Smooth muscle cell (in vitro differentiated cells): Measurements from ENCODE around the gene TAF3. TPM values are rescaled to one million over a fixed set of nuclear protein-coding genes. Genes with fewer than 3 reads are reported as not detected.
A peak's percentile ranks its signal among the peaks of the same experiment; 100 is the strongest.

Experiments
- DNase-seq: peaks from one replicate; lab custom pipeline; 2025; ENCODE audit not compliant: unreplicated experiment; lab: John Stamatoyannopoulos, UW
- H2AFZ ChIP-seq: fragments of 200-600 bp; sonication (generic); 2 replicates; pipeline ENCODE4 v1.6.0; 2016; ENCODE audit warnings: antibody characterized with exemption, low read depth, mild to moderate bottlenecking
- H3F3A ChIP-seq: fragments of 200-600 bp; sonication (generic); 2 replicates; pipeline ENCODE4 v1.6.0; 2017; ENCODE audit warnings: antibody characterized with exemption, low read depth
- H3K27ac ChIP-seq: fragments of 200-600 bp; sonication (generic); 2 replicates; pipeline ENCODE4 v1.5.1; 2016; ENCODE audit warnings: low read depth, mild to moderate bottlenecking
- H3K27me3 ChIP-seq: fragments of 200-600 bp; sonication (generic); 2 replicates; pipeline ENCODE4 v1.6.1; 2016; ENCODE audit warnings: low read depth, mild to moderate bottlenecking
- H3K36me3 ChIP-seq: fragments of 200-600 bp; sonication (generic); 2 replicates; pipeline ENCODE4 v1.5.1; 2016; ENCODE audit warnings: low read depth
- H3K4me1 ChIP-seq: fragments of 200-600 bp; sonication (generic); 2 replicates; pipeline ENCODE4 v1.5.1; 2016; ENCODE audit warnings: low read depth
- H3K4me2 ChIP-seq: fragments of 200-600 bp; sonication (generic); 2 replicates; pipeline ENCODE4 v1.6.0; 2016; ENCODE audit warnings: mild to moderate bottlenecking
- H3K4me3 ChIP-seq: fragments of 200-600 bp; sonication (generic); 2 replicates; pipeline ENCODE4 v1.5.1; 2016; ENCODE audit warnings: mild to moderate bottlenecking
- H3K79me2 ChIP-seq: fragments of 200-600 bp; sonication (generic); 2 replicates; pipeline ENCODE4 v1.6.0; 2016; ENCODE audit warnings: low read depth, mild to moderate bottlenecking
- H3K9ac ChIP-seq: fragments of 200-600 bp; sonication (generic); 2 replicates; pipeline ENCODE4 v1.6.0; 2016; ENCODE audit warnings: low read depth
- H3K9me3 ChIP-seq: fragments of 200-600 bp; sonication (generic); replicated peaks from 2 replicates; pipeline ENCODE4 v1.5.1; 2016; ENCODE audit warnings: low read depth
- H4K20me1 ChIP-seq: fragments of 200-600 bp; sonication (generic); 2 replicates; pipeline ENCODE4 v1.6.0; 2016; ENCODE audit warnings: low read depth
- WGBS: methylation state at CpG from one replicate; pipeline ENCODE4 v1.1.7; 2016; ENCODE audit warnings: low lambda C conversion rate; 5-methylcytosine and 5-hydroxymethylcytosine counted together
- polyA plus RNA-seq: library from polyadenylated mRNA; unstranded; fragments of >200 nt; fragmentation: Nextera tagmentation; extraction: Ambion mirVana; gene quantifications from 2 replicates; pipeline ENCODE4 v1.2.1, GENCODE V29; 2016
- total RNA-seq: library from RNA; depleted of rRNA; stranded (reverse); fragments of >200 nt; gene quantifications from 2 replicates; pipeline ENCODE4 v1.2.3, GENCODE V29; 2014
- TF ChIP-seq, protein P1 (sequence below): fragments of 200-600 bp; sonication (generic); IDR thresholded peaks from 2 replicates; pipeline ENCODE4 v1.5.1; 2017; ENCODE audit warnings: borderline replicate concordance, mild to moderate bottlenecking, antibody characterized with exemption; ENCODE audit not compliant: insufficient read depth, poor library complexity, severe bottlenecking

Gene TAF3
- total and polyA plus RNA-seq, 2 experiments from 2014 or later: 3.7 to 7.0 TPM

DNA sequence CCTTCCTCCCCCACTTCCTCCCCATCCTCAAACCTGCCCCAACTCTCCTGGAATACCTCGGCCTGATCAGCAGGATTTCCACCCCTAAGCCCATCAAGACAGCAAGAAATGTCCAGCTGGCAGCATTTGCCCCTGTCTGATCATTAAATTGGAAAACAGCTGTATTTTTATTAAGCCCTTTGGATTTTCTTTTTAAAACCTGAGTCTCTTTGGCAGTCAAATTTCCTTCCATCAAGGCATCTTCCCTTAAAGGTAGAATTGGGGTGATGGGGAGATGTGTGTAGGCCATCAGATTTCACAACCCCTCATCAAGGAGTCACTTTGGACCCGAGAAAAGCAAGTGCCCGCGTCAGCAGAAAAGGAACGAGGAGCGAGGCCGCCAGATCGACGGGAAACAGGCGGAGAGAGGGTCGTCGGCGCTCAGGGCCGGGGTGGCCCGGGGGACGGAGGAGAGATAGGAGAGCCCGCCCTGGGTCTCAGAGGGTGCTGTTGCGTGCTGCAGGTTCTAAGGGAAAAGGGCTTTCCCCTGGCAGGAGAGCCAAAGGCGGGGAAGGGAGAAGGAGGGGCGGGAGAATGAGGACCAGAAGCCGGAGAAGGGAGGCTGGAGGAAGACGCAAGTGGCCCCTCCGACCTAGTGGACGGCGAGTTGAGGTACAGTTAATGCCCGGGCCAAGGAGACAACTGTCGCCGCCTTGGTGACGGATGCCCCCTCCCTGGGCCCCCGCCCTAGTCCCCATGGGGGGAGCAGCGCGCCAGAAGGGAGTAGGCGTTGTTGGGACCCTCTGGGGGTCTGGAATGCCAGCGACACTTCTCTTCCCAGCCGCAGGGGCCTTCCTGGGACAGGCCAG, 224.6 kb downstream of the TAF3 start:
- H3K9ac ChIP-seq: no peak overlapping the region
- TF ChIP-seq, protein P1, sequence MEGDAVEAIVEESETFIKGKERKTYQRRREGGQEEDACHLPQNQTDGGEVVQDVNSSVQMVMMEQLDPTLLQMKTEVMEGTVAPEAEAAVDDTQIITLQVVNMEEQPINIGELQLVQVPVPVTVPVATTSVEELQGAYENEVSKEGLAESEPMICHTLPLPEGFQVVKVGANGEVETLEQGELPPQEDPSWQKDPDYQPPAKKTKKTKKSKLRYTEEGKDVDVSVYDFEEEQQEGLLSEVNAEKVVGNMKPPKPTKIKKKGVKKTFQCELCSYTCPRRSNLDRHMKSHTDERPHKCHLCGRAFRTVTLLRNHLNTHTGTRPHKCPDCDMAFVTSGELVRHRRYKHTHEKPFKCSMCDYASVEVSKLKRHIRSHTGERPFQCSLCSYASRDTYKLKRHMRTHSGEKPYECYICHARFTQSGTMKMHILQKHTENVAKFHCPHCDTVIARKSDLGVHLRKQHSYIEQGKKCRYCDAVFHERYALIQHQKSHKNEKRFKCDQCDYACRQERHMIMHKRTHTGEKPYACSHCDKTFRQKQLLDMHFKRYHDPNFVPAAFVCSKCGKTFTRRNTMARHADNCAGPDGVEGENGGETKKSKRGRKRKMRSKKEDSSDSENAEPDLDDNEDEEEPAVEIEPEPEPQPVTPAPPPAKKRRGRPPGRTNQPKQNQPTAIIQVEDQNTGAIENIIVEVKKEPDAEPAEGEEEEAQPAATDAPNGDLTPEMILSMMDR: no peak
- no peak overlapping the region for H3K4me3 ChIP-seq
- H3K4me2 ChIP-seq: peak overlapping the region; percentile 36
- no peak overlapping the region for H3K27ac ChIP-seq
- H3K9me3 ChIP-seq: no peaks in the 10 kb centered on the region
- no peaks in the 10 kb centered on the region for H3K36me3 ChIP-seq
- no peaks in the 10 kb centered on the region for H3F3A ChIP-seq
- no peak for DNase-seq
- WGBS: 4% methylated on average over 31 of the region's 35 CpGs
- H3K27me3 ChIP-seq: peaks cover 100% of the 10 kb centered on the region
- H2AFZ ChIP-seq: no peak overlapping the region
- peaks cover 20% of the 10 kb centered on the region for H3K4me1 ChIP-seq
- no peaks in the 10 kb centered on the region for H4K20me1 ChIP-seq
- H3K79me2 ChIP-seq: no peaks in the 10 kb centered on the region

DNA sequence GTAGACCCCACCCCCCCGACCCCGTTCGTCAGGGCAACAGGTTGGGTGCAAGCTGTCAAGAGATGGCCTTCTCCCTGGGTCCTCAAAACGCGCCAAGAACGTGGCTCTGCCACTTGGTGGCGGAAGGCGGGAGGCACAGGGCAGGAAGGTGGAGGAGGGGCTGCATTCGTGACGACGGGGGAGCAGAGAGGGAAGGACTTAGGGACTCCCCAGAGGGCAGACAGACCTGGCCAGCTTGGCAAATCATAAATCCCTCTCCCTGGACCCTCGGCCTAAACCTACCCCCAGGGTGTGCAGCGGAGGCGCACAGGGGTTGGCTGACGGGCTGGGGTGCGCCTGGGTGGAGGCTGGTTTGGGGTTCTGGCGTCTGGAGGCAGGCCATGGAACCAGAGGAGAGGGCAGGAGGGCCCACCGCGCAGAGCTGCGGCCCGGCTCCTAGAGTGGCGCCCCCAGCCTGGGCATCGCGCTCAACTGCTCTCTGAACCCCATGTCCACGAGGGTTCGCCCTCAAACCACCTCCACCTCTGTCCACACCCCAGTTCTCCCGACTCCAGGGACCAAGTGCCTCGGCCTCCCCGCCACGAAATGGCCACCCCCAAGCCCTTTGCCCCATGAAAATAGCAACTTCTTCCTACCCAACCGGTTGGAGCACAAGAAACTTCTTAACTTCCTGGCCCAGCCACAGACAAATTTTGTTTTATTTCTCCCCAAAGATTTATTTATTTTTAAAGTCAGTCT, 225.4 kb downstream of the TAF3 start:
- H3K79me2 ChIP-seq: no peaks in the 10 kb centered on the region
- H3K27me3 ChIP-seq: peaks cover 100% of the 10 kb centered on the region
- H4K20me1 ChIP-seq: no peaks in the 10 kb centered on the region
- H3K4me3 ChIP-seq: no peak overlapping the region
- peaks cover 24% of the 10 kb centered on the region for H3K4me1 ChIP-seq
- no peaks in the 10 kb centered on the region for H3K9me3 ChIP-seq
- peak overlapping the region; percentile 85 for H3K4me2 ChIP-seq
- DNase-seq: no peak
- WGBS: 6% methylated on average over 30 of the region's 31 CpGs
- H3K9ac ChIP-seq: no peak overlapping the region
- no peaks in the 10 kb centered on the region for H3F3A ChIP-seq
- no peak overlapping the region for H3K27ac ChIP-seq
- no peak overlapping the region for H2AFZ ChIP-seq
- TF ChIP-seq, protein P1: peak; percentile 18
- H3K36me3 ChIP-seq: no peaks in the 10 kb centered on the region

DNA sequence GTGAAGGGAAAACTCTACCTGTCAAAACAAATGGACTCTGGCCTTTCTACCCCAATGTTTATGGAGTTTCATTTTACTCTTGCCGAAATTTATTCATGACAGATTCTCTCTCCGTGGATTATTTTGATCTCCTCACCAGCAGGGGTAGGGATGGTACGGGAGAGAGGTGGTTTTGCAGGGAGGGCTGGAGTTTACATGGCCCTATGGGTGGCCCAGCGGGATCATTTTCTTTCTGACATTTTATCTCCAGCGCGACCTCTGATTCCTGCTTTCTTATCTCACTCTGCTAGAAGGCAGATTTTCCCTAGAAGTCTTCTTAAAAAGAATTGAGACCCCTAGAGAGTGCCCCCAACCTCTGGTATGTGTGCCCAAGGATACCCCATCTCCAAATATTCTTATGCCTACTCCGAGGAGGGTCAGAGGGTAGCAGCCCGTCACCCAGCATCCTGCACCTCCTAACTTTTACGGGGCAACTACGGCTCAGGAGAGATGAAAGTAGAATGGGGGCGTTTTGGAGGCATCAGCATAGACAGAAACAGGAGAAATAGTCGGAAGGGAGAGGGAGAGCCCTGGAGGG, 226.1 kb downstream of the TAF3 start:
- WGBS: 6% methylated on average over 12 of the region's 12 CpGs
- Histone ChIP-seq H3K27me3 (peaks cover 100% of the 10 kb centered on the region), H3K79me2 (no peaks in the 10 kb centered on the region)

More for the DNA sequence above, 226.1 kb downstream of the TAF3 start:
- H3K27ac ChIP-seq: no peak overlapping the region
- H3K4me1 ChIP-seq: peaks cover 29% of the 10 kb centered on the region
- TF ChIP-seq, protein P1: no peak
- no peak for DNase-seq
- no peaks in the 10 kb centered on the region for H3F3A ChIP-seq
- no peaks in the 10 kb centered on the region for H3K36me3 ChIP-seq
- no peak overlapping the region for H2AFZ ChIP-seq
- H3K9me3 ChIP-seq: no peaks in the 10 kb centered on the region
- peak overlapping the region; percentile 85 for H3K4me2 ChIP-seq
- H3K9ac ChIP-seq: no peak overlapping the region
- H3K4me3 ChIP-seq: no peak overlapping the region
- no peaks in the 10 kb centered on the region for H4K20me1 ChIP-seq
